ENCODE data around the gene MDM4. TPM values are rescaled to one million over a fixed set of nuclear protein-coding genes. Genes with fewer than 3 reads are reported as not detected.
"Not testable (repeated sequence)": the region's sequence is repeated elsewhere in the genome, so short reads cannot be mapped to it uniquely, and the experiment has no call there.

MDM4 gene
- total RNA-seq, 1 donor from 2014 or later = 88.5 TPM

DNA sequence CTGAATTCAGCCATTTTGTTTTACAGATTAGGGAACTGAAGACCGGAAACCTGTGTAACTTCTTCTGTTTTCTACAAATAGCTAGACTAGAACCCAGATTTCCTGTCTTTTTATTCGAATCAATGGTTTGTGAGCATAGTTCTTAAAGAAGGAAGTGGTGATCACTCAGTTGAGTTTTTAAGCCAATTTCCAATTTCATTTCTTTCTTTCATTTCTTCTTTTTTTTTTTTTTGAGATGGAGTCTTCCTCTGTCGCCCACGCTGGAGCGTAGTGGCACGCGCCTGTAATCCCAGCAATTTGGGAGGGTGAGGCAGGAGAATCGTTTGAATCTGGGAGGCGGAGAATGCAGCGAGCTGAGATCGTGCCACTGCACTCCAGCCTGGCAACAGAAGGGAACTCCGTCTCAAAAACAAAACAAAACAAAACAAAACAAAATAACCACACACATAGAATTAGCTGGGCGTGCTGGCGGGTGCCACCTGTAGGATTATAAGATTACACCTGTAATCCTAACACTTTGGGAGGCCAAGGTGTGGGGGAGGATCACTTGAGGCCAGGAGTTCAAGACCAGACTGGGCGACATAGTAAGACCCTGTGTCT lies 3.0 kb upstream of the MDM4 start:
- no peak for DNase-seq (ENCODE audit: low spot score)

DNA sequence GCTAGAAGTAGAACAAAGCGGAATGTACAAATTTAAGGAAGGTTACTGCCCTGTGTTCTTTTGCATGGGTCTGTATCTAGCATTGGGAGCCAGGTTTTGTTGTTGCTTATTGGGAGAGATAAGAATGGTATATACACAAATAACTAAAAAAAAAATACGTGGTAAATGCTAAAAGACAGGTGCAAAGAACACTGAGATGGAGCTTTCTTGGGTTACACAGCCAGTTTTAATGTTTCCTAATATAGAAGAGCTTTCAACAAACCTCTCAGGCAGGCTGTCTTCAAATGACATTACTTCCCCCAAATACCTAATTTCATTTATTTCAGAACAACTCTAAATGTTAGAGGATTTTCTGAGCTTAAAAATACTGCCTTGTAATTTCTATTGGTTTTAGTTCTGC lies 1.4 kb upstream of the MDM4 start:
- DNase-seq (ENCODE audit: low spot score) = no peak

DNA sequence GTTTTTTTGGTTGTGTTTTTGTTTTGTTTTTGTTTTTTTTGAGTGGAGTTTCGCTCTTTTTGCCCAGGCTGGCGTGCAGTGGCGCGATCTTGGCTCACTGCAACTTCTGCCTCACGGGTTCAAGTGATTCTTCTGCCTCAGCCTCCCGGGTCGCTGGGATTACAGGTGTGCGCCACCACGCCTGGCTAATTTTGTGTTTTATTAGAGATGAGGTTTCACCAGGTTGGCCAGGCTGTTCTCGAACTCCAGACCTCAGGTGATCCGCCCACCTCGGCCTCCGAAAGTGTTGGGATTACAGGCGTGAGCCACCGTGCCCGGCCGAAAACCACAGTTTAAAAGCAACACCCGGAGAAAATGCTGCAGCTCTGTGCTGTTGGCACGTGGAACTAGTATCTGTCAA lies 1.2 kb downstream of the MDM4 start:
- DNase-seq (ENCODE audit: low spot score) = not testable (repeated sequence)

DNA sequence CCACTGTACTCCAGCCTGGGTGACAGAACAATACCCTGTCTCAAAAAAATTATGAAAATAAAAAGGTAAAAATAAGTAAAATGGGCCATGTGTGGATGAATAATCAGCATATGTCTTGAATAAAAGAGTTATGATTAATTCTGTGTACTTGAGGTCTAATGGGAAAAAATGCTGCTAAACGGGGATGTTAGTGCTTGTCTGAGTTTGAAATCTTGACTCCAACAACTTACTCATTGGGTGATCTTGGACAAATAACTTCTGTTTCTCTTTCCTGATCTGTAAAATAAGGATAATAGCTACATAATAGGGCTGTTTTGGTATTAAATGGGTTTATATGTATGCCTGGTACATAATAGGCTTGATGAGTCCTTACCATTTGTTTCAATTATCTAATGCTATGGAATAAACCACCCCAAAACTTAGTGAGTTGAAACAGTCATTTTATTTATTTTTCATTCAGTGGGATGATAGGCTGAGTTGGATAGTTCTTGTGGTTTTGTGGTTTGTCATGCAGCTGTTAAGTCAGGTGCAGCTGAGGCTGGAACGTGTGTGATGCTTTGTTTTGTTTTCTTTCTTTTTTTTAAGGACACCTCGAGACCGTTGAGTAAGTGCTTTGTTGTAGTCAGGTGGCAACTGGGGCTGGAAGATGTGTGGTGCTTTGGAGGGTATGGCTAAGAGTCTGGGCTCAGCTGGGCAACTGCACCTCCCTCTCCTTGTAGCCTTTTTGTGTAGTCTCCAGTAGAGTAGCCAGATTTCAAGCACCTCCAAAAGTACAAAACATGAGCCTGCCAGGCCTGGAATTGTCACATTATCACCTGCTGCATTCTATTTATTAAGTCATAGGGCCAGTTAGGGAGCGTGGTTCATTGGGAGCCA lies 4.9 kb downstream of the MDM4 start:
- DNase-seq (ENCODE audit: low spot score) = no peak

DNA sequence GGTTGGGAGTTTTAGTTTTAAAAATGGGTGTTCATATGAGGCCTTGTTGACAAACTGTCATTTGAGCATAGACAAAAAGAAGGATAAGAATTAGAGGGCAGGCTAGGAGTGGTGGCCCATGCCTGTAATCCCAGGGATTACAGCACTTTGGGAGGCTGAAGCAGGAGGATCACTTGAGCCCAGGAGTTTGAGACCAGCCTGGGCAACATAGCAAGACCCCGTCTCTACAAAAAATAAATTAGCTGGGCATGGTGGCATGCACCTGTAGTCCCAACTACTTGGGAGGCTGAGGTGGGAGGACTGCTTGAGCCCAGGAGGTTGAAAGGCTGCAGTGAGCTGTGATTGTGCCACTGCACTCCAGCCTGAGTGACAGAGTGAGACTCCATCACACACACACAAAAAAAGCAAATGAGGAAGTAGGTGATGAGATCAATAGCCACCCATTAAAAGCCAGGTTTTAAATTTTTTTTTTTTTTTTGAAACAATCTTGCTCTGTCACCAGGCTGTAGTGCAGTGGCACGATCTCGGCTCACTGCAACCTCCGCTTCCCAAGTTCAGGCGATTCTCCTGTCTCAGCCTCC lies 5.8 kb downstream of the MDM4 start:
- DNase-seq (ENCODE audit: low spot score) = not testable (repeated sequence)

DNA sequence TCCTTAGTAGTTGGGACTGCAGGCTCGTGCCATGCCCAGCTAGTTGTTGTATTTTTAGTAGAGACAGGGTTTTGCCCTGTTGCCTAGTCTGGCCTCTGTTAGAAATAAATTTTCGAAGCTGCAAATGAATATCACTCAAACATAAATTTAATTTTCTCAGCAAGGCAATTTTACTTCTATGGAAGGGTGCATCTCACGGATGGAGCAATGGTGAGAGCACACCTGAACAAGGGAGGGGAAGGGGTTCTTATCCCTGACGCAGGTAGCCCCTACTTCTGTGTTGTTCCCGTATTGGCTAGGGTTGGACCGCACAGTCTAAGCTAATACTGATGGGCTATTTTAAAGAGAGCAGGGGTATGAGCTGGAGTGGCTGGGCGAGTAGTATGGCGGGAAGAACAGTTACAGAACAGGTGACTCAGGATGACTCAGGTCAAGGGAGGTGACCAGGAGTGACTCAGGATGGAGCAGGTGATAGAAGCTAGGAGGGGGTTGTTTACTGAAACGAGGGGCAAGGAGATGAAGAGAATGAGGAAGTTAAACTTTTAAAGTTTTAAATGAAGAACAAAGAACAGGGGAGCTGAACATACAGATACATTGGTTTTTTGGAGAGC lies 7.5 kb downstream of the MDM4 start:
- no peak for DNase-seq (ENCODE audit: low spot score)

DNA sequence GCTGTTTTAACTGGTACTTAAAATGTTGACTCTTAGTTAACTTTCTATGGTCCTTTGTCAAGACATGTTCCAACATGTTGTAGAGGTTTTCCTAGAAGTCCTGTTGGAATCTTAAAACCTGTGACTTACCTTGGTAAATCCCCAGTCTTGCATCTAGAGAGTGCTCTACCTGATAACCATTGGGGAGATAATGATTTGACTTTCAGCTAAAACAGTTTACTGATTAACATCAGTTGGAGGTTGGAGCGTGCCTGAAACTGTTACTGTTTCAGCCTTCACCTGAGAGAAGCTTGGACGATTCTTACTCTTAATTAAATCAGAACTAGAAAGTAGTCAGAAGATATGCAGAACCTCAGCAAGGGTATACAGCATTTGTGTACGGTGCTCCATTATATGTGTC lies 8.8 kb downstream of the MDM4 start:
- no peak for DNase-seq (ENCODE audit: low spot score)

DNA sequence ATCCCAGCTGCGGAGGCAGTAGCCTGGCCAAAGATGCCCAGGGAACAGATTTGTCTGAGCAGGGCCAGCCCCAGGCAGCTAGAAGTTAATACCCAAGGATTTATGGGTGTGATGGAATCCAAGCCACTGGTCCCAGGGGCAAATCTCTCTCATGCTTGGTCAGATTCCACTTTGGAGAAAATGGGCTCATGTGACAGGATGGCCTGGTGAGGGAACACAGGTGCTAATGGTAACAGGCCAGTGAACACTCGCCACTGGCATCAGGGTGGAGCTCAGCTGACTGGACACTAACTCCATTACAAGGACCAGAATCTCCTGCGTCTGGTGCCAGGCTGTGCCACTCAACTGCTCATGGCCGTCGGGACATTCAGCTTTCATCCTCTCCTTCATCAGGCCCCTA lies 12.0 kb downstream of the MDM4 start:
- DNase-seq (ENCODE audit: low spot score) = no peak

DNA sequence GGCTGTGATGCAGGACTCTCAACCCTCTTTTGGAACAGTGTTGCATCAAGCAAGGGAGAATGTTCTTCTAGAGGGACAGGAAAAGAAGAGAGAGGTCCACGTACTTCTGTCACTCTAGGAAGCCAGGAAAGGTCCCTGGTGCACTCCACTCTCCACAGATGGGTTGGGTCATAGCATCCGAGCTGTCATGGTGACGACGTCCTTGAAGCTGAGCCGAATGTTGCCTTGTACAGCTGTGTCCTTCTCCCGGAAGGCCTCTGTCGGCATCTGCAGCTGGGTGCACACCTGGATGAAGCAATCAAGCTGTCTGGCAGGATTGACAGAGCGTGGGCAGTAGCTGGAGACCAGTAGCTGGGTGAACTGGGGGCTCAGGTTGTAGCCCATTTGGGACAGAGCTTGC lies 12.5 kb downstream of the MDM4 start:
- no peak for DNase-seq (ENCODE audit: low spot score)

DNA sequence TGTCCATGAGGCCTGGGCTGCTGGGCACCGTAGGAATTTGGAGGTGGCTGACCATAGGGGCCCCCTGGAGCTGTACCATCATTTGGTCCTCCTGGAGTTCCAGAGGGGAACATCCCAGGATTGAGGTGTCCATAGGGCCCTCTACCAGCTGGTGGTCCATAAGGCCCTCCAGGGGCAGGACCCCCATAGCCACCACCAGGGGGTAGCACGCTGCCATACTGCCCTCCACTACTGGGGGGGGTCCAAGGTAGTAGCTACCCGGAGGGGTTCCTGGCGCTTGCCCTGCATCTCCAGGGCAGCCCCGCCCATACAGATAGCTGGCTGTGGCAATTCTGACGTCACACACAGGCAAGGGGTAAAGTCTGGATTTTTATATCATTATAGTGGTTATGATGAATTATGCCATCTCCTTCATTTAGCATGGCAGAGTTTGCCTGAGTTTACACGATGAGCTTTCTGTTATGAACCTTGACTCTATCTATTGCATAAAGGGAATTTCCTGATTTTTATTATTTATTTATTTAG lies 13.2 kb downstream of the MDM4 start:
- DNase-seq (ENCODE audit: low spot score) = no peak

DNA sequence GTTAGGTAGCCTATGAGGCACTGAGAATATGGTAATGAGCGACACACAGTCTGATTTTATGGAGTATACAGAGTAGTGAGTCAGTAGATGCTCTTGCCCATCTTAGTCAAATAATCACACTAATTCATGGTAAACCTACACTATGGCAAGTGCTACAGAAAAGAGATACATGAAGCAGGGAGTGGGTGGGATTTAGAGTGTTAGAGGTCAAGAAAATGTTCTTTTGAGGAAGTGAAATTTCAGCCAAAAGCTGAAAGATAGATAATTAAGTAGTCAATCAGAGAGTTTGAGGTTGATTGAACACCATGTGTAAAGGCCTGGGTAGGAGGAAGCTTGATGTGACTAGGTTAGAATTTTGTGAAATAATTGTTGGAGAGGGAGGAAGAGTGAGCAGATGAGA lies 14.7 kb downstream of the MDM4 start:
- DNase-seq (ENCODE audit: low spot score) = no peak

DNA sequence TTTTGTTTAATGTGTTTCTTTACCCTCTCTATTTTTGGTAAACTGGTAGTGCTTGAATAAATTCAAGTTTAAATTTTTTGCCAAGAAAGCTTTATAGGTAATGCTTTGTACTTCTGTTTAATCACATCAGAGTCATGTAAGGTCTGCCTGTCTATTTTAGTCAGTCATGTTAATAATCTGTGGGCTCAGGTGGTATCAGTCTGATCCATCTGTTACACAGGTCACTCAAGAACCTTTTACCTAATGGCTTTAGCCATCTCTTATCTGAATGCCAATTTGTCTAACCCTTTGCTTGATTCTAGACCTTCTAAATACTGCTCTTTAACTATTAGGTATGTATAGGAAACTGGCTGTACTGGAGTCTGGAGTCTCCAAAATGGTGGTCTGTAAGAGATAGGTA lies 16.6 kb downstream of the MDM4 start:
- DNase-seq (ENCODE audit: low spot score) = no peak

DNA sequence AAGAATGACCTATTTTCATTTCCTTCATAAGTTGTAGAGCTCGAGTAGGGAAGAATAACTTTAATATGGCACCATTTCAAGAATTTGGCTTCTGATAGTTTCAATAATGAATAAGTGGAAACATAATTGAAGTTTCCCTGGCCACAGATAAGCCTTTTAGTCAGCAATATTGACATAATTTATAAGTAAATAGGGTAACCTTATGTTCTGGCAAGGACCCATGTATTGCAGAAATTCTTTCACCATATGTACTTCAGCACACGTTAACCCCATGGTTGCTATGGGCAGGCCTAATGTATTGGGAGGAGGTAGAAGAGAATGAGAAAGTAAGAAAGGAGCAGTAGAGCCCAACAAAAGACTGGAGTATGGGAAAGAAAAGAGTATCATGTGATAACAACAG lies 25.4 kb downstream of the MDM4 start:
- no peak for DNase-seq (ENCODE audit: low spot score)

DNA sequence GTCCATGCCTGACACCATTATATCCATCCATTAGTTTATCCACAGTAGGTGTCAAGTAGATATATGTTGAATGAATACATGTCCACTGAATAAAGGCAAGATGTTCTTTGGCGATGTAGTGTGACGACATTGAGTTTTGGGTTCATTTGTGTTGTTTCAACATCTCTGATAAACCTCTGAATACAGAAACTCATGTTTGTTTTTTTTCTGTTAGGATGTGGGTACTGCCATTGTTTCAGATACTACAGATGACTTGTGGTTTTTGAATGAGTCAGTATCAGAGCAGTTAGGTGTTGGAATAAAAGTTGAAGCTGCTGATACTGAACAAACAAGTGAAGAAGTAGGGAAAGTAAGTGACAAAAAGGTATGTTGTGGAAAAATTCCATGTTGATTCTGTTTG lies 28.1 kb downstream of the MDM4 start:
- DNase-seq (ENCODE audit: low spot score) = no peak

DNA sequence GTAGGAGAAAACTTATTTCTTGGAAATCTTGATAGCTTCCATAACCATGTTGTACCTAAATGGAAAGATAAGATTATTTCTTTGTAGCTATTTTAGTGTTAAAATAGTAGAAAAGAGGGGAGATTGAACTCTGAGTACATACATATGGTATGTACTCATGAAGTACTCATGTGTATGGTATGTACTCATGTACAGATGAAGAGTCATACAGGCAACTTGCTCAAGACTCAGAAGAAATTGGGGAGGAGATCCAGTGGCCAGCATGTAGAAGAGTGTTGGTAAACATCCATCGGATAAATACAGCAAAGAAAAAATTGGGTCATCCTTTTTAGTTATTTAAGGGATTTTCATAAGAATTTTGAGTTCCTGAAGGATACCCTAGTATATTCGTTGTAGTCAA lies 29.0 kb downstream of the MDM4 start:
- DNase-seq (ENCODE audit: low spot score) = no peak

DNA sequence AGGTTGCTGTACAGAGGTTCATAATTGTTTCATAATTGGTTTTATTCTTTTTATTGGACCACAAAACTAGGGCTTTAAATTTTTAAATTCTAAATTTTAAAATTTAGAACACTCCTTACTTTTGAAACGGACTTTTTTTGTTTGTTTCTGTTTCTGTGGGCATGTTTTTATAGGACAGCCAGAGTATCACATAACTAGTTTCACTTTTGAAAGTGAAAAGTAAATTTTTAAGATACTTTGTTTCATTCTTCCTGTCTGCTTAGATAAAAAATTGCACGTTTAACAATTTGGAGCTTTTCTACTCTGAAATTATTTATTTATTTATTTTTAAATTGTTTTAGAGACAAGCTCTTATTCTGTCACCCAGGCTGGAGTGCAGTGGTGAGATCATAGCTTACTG lies 29.7 kb downstream of the MDM4 start:
- DNase-seq (ENCODE audit: low spot score) = no peak

DNA sequence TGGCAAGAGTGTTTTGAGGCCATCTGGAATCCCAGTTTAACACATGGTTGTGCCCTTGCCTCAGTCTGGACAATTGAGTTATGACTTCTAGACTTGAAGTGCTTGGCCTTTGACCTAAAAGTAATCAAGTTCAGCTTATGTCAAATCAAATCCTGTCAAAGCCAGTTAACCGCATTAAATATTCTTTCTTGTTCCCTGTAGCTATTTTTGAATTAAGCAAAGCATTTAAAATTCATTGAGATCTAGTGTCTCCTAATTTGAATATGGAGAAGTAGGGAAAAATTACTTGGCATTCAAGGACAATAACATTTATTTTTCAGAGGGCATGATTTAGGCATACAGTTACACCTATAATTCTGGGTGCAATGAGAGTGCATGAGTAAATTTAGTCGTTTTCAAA lies 32.1 kb downstream of the MDM4 start:
- DNase-seq (ENCODE audit: low spot score) = no peak

DNA sequence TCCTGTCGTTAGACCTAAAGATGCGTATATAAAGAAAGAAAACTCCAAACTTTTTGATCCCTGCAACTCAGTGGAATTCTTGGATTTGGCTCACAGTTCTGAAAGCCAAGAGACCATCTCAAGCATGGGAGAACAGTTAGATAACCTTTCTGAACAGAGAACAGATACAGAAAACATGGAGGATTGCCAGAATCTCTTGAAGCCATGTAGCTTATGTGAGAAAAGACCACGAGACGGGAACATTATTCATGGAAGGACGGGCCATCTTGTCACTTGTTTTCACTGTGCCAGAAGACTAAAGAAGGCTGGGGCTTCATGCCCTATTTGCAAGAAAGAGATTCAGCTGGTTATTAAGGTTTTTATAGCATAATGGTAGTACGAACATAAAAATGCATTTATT lies 33.1 kb downstream of the MDM4 start:
- no peak for DNase-seq (ENCODE audit: low spot score)

DNA sequence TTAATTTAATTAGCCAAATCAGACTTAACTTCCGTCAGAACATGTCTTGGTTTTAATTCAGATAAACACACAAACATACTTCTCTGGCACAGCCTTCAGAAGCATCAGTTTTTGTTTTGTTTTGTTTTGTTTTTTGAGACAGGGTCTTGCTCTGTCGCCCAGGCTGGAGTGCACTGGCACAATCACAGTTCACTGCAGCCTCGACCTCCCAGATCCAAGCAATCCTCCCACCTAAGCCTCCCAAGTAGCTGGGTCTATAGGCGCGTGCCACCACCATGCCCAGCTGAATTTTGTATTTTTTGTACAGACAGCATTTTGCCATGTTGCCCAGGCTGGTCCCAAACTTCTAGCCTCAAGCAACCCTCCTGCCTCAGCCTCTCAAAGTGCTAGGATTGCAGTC lies 34.7 kb downstream of the MDM4 start:
- no peak for DNase-seq (ENCODE audit: low spot score)

DNA sequence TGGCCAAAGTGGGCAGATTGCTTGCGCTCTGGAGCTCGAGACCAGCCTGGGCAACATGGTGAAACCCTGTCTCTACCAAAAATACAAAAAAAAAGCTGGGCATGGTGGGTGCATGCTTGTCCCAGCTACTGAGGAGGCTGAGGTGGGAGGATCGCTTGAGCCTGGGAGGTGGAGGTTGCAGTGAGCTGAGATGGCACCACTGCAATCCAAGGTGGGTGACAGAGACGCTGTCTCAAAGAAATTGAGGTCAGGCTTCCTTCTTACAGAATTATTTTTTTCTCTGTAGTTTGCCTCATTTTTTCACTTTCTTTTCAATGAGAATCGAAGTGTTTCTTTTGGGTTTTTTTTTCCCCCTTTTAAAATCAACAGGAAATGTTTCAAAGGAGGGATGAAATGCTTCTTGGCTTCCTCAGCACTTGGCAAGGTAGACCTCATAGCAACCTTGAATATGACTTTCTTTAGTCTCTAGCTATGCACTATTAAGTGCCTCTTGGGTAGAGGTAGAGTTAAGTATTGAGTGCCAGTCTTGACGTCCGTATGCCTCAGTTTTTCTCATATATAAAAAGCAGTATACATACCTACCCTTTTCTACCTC lies 40.3 kb downstream of the MDM4 start:
- DNase-seq (ENCODE audit: low spot score) = no peak

DNA sequence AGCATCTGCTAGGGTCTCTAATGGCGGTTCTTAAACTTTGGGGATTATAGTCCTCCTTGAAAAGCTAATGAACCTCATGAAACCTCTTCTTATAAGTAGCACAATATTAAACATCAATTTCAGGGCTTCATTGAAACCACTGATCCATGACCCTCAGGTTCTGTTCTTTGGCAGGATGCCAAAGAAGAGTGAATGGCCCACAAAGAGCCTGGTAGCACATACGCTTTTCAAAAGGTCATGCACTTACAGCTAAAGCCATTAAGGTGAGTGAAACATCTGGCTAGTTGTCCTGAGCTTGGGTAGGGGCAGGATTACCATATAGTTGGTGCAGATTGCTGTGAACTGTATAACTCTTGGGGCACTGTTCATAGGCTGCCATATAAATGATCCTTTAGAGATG lies 42.3 kb downstream of the MDM4 start:
- no peak for DNase-seq (ENCODE audit: low spot score)

DNA sequence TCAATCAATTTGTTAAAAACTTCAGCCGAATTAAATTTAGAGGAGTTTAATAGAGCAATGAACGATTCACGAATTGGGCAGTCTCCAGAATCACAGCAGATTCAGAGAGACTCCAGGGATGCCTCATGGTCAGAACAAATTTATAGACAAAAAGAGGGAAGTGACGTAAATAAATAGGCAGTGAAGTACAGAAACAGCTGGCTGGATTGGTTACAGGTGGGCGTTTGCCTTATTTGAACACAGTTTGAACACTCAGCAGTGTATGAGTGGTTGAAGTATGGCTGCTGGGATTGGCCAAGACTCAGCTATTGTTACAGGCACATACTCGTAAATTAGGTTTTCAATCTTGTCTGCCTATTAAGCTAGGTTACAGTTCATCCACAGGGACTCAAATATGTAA lies 43.8 kb downstream of the MDM4 start:
- not testable (repeated sequence) for DNase-seq (ENCODE audit: low spot score)

Data from mesenteric fat pad (tissue), 1 donor.